GM19438 (cell line): ENCODE results near the gene ZNG1B.
"Not testable (repeated sequence)": the region's sequence is repeated elsewhere in the genome, so short reads cannot be mapped to it uniquely, and the experiment has no call there.

Experiments used
- ATAC-seq: cut with Tn5 transposase; IDR thresholded peaks from one replicate; pipeline ENCODE4 v1.9.1; 2021; ENCODE audit warnings: low read depth; ENCODE audit not compliant: unreplicated experiment

ZNG1B gene

DNA sequence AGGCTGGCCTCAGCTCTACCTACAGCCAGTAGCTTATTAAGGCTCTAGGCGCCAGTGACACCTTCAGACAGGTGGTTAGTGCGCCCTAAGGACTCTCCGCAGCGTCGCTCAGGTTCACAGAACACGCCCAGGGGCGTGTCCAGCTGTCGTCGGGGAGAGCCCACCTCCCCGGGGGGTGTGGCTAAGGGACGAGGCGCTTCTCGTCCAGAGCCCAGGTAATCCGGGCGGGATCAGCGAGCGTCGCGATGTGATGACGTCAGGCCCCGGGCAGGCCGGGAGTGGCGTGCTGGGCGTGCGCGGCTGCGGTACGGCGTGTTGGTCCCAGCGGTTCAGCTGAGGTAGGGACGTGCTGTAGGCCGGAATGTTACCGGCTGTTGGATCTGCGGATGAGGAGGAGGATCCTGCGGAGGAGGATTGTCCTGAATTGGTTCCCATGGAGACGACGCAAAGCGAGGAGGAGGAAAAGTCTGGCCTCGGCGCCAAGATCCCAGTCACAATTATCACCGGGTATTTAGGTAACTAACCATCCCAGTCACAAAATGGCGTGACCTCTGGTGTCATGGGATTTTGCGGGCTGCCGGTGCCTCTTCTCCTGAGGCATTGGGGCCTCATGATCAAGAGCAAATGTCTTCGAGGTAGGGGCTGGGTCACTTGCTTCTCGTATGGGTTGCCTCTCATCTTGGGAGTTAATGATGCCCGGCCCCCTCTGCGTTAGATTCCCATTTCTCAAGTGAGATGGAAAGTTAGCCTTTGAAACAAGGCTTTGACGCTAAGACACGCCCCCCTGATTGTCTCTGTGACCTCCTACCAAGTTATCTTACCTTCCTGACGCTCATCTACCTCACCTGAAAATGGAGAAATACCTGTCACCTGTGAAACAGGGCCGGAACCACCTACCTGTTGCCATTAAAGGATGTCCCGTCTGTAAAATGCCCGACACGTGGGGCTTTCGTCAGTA, at the start of gene ZNG1B:
ZNG1B (plus strand) TSS at position 184 of the 958 bp plus-strand sequence; CDS start at position 362, 178 bp downstream.
- not testable (repeated sequence) for ATAC-seq

DNA sequence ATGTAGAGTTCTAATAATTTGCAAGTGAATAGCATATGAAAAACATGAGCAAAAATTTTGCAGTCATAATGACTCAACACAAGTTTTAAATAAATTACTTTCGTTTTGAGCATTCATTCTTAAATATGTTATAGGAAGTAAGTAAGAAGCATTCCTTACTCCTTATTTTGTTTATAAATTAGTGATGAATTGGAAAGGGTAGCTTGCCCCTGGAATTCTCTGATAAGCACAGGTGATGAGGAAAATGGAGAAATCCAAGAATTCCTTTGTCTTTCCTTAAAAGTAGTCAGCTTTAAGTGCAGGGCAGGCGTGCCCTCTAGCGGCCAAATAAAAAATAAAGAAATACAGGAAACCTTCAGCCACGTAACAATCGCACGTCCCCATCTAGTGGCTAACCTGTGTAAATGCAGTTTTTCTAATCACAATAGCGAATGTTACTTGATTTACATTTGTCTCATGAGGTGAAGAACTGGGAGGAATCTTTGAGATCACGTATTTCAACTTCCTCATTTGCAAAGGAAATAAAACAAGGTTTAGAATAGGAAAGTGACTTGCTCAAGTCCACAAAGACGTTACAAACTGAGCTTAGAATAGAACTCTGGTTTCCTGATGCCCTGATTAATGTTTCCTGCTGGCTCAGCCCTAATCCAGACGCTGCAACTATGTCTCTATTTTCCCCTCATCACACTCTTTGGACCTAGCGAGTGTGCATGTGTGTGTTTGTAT, 47.2 kb upstream of the ZNG1B start:
- ATAC-seq: peak; percentile 85

DNA sequence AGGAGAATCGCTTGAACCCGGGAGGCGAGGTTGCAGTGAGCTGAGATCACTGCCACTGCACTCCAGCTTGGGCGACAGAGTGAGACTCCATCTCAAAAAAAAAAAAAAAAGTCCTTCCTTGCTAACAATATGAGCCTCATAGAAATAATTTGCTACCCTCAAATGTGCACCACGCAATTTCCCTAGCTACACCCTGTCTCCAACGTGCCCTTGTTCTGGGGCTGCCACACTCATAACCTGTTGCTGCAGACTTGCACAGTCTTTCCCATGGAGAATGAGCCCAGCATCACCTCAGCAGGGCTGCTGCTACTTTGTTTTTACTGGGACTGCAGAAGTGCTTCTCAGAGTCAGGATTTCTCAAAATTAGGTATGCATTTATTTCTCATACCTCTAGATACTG, 46.4 kb upstream of the ZNG1B start:
- ATAC-seq: no peak

GRCh38 chr2:113406114-113406513, 31.4 kb upstream of the ZNG1B start:
- ATAC-seq: no peak

GRCh38 chr2:113407446-113408099, 29.9 kb upstream of the ZNG1B start:
- ATAC-seq: no peak

DNA sequence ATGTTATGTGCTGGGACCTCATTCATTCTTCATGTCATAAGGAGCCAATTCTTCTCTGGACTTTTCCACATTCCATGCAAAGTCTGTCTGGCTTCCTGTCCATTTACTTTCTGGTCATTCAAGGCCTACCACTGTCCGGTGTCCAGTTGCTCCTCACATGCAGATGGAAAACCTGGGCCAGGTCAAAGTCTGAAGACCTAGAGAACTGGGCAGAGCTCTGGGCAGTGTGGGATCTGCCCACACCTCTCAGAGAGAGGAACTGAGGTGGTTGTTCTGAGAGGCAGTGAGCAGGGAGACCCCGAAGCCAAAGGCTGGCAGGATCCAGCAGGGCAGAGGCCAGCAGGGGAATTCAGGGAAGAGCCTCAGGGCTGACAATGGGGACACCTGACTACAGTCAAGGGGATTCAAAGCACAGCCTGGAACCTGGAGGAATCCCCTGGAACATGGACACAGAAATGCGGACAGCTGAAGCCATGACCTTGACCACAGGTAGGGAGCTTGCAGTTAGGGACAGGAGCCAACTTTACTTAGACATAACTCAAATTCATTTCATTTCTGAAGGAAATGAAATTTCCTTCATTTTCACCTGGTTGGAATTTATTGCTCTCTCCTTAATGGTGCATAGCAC, 25.7 kb upstream of the ZNG1B start:
- not testable (repeated sequence) for ATAC-seq

DNA sequence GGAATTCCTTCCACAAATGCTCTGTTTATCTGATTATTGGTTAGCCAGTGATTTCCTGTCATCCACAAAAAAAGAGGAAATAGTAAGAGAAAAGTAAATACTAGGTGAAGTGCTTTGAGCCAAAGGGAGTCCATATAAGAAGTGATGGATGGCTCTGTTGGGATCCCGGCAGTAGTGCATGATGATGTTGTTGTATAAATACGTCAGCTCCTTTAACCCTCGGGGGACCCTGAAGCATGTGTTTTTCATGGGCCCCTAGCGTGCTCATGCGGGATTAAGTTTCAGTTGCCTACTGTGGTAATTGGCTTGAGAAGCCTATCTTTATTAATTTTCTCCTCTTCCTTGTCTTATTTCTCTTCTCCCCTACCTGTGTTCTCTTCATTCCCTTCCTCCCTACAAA, 24.7 kb upstream of the ZNG1B start:
- ATAC-seq: not testable (repeated sequence)

GRCh38 chr2:113431773-113432172, 5.7 kb upstream of the ZNG1B start:
- not testable (repeated sequence) for ATAC-seq

- ATAC-seq: not testable (repeated sequence)
Observed at GRCh38 chr2:113433468-113433867, 4.0 kb upstream of the ZNG1B start.

- not testable (repeated sequence) for ATAC-seq
Observed at GRCh38 chr2:113465770-113466169, 28.3 kb downstream of the ZNG1B start.

- ATAC-seq: not testable (repeated sequence)
Observed at GRCh38 chr2:113476688-113477368, 39.3 kb downstream of the ZNG1B start.

DNA sequence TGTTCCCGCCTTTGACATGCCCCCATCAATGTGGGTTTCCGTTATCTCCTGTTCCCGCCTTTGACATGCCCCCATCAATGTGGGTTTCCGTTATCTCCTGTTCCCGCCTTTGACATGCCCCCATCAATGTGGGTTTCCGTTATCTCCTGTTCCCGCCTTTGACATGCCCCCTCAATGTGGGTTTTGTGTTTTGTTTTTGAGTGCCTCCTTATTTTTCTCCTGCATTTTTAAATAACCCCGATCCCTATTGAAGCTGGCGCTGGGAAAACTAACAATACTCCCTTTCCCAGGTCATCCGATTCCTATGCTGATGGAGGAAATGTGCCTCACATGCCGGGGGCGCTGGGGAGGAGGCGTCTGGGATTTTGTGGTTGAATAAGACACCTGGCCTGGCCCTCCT, 59.0 kb downstream of the ZNG1B start:
- not testable (repeated sequence) for ATAC-seq

- ATAC-seq: not testable (repeated sequence)
Observed at GRCh38 chr2:113498365-113498764, 60.9 kb downstream of the ZNG1B start, which contains the start of gene FOXD4L1. TSS of gene FOXD4L1 (plus strand) at chr2:113498665. CDS start at chr2:113499257, 592 bp downstream.

- not testable (repeated sequence) for ATAC-seq
Observed at GRCh38 chr2:113499019-113499885, 61.8 kb downstream of the ZNG1B start.

DNA sequence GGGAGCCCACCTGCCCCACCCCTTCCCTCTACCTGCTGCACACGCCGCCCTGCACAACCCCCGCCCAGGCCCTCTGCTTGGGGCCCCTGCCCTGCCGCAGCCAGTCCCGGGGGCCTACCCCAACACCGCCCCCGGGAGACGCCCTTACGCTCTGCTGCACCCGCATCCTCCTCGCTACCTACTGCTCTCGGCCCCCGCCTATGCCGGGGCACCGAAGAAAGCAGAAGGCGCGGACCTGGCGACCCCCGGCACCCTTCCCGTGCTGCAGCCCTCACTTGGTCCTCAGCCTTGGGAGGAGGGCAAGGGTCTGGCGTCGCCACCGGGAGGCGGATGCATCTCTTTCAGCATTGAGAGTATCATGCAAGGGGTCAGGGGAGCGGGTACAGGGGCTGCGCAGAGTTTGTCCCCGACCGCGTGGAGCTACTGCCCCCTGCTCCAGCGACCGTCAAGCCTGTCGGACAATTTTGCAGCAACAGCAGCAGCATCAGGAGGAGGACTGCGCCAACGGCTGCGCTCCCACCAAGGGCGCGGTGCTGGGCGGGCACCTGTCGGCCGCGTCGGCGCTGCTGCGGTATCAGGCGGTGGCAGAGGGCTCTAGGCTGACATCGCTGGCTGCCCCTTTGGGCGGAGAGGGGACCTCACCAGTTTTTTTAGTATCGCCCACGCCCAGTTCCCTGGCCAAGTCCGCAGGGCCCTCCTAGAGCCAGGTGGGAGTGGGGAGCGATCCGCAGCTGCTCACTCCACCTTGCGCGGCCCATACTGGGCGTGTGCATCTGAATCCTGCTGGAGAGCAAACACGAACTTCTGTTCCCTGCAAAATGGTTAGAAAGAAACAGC, 62.6 kb downstream of the ZNG1B start:
- ATAC-seq: not testable (repeated sequence)

DNA sequence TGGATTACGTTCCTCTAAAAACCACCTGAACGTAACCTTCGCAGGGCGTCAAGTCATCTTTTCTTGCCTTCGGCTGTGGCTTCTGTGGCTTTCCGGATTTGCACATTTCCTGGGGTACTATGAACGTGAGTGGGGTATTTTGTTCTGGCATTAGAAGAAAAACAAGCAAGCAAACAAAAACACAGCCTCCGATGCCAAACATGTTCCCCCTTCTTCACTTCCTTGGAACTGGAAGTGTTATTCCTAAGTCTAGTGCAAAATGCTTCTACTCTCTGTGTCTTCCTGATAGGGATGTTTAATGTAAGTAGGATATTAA, 63.2 kb downstream of the ZNG1B start:
- not testable (repeated sequence) for ATAC-seq

- ATAC-seq: not testable (repeated sequence)
Observed at GRCh38 chr2:113502216-113503093, 65.0 kb downstream of the ZNG1B start.
